Bronchial epithelial cell (primary cell): ENCODE measurements around the gene MAGEA8. TPM values are rescaled to one million over a fixed set of nuclear protein-coding genes. Genes with fewer than 3 reads are reported as not detected.
"Not testable (repeated sequence)": the region's sequence is repeated elsewhere in the genome, so short reads cannot be mapped to it uniquely, and the experiment has no call there.

Experiments used
- DNase-seq: peaks from one replicate; pipeline ENCODE4 v3.0.0-alpha.2; 2010; ENCODE audit warnings: low read depth
- FAIRE-seq: peaks from 2 replicates; lab custom pipeline; 2011; peaks lifted over from hg19 to GRCh38; lab: Jason Lieb, UNC
- H3K27me3 ChIP-seq: 2 replicates; pipeline ENCODE4 v1.5.1; 2011; ENCODE audit warnings: low read length; ENCODE audit not compliant: control insufficient read depth, insufficient read depth
- H3K36me3 ChIP-seq: 2 replicates; pipeline ENCODE4 v1.5.1; 2011; ENCODE audit warnings: low read length; ENCODE audit not compliant: control insufficient read depth, insufficient read depth
- H3K4me3 ChIP-seq: 2 replicates; pipeline ENCODE4 v1.5.1; 2011; ENCODE audit warnings: mild to moderate bottlenecking, low read depth, low read length, control low read depth
- total RNA-seq: library from RNA; depleted of rRNA; stranded (reverse); fragments of >200 nt; gene quantifications from 2 replicates; pipeline ENCODE4 v1.2.1, GENCODE V29; 2014
- TF ChIP-seq, protein P1 (sequence below): IDR thresholded peaks from 2 replicates; pipeline ENCODE4 v1.5.1; 2011; ENCODE audit warnings: mild to moderate bottlenecking, moderate library complexity, low read length, control low read depth, inconsistent platforms; ENCODE audit not compliant: insufficient read depth, severe bottlenecking

MAGEA8 gene, protein sequence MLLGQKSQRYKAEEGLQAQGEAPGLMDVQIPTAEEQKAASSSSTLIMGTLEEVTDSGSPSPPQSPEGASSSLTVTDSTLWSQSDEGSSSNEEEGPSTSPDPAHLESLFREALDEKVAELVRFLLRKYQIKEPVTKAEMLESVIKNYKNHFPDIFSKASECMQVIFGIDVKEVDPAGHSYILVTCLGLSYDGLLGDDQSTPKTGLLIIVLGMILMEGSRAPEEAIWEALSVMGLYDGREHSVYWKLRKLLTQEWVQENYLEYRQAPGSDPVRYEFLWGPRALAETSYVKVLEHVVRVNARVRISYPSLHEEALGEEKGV
- total RNA-seq, result not detected in 2 replicates

DNA sequence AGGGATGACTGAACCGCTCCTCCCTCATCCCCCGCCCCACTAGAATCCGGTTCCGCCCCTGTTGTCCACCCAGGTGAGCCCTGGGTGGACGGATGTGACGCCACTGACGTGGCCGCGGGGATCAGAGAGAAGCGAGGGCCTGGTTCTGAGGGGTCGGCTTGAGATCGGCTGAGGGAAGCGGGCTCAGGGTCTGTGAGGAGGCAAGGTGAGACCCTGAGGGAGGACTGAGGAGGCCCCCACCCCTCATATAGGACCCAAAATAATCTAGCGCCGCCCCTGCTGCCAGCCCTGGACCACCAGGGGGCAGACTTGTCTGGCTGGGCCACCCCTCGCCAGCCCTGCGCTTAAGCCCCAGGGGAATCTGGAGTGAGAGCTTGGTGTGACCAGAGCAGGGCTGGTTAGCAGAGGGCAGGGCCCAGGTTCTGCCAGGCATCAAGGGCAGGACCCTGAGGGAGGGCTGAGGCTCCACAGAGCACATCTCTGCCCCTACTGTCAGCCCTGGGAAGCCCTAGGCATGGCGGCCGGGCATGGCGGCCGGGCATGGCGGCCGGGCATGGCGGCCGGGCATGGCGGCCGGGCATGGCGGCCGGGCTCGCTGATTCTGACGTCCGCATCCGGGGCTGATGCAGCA is at the start of gene MAGEA8:
Gene MAGEA8 (plus strand): TSS at position 103 of the 631 bp plus-strand sequence. CDS start 3,090 bp downstream, outside the sequence.
- Histone ChIP-seq H3K27me3 (no peaks in the 10 kb centered on the region), H3K36me3 (no peaks in the 10 kb centered on the region), H3K4me3 (no peak within 1 kb of the TSS)
- no peak for FAIRE-seq
- TF ChIP-seq, protein P1, sequence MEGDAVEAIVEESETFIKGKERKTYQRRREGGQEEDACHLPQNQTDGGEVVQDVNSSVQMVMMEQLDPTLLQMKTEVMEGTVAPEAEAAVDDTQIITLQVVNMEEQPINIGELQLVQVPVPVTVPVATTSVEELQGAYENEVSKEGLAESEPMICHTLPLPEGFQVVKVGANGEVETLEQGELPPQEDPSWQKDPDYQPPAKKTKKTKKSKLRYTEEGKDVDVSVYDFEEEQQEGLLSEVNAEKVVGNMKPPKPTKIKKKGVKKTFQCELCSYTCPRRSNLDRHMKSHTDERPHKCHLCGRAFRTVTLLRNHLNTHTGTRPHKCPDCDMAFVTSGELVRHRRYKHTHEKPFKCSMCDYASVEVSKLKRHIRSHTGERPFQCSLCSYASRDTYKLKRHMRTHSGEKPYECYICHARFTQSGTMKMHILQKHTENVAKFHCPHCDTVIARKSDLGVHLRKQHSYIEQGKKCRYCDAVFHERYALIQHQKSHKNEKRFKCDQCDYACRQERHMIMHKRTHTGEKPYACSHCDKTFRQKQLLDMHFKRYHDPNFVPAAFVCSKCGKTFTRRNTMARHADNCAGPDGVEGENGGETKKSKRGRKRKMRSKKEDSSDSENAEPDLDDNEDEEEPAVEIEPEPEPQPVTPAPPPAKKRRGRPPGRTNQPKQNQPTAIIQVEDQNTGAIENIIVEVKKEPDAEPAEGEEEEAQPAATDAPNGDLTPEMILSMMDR, result no peak
- DNase-seq, result no peak

DNA sequence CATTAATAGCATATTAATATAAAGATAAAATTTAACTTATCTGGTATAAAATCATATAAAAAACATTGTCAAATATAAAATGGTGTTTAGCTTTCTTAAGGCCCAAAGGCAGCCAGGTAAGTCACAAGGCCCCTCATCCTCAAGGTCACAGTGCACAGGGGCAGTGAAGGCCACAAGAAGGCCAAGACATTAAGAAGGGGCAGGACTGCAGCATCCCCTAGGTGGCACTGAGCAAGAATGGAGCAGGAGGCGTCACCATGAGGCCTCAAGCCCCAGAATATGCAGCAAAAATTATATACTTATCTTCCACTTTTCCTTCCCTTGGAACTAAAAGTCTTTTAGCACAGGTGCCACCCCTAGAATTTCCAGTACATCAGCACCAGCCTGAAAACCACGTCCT is 49.5 kb upstream of the MAGEA8 start:
- no peak for DNase-seq

DNA sequence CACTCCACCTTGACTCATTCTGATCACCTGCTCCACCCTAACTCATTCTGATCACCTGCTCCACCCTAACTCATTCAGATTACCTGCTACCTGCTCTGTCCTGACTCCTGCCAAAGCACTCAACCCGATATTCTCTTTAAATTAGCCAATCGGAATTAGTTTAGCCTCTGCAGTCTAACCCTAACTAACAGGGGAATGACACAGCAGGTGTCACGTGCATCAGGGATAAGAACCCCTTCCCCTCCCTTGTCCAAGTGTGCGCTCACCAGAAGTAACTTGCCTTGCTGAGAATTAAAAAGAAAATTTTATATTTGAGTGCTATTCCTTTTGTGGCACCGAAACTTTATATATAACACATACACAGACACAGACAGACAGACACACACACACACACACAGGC is 44.3 kb upstream of the MAGEA8 start:
- DNase-seq, FAIRE-seq, H3K4me3 ChIP-seq, H3K27me3 ChIP-seq, H3K36me3 ChIP-seq: not testable (repeated sequence)

More for the DNA sequence above, 49.5 kb upstream of the MAGEA8 start:
- H3K36me3 ChIP-seq, result no peaks in the 10 kb centered on the region
- TF ChIP-seq, protein P1, result no peak
- no peak for FAIRE-seq
- H3K27me3 ChIP-seq, result no peaks in the 10 kb centered on the region
- no peak overlapping the region for H3K4me3 ChIP-seq

DNA sequence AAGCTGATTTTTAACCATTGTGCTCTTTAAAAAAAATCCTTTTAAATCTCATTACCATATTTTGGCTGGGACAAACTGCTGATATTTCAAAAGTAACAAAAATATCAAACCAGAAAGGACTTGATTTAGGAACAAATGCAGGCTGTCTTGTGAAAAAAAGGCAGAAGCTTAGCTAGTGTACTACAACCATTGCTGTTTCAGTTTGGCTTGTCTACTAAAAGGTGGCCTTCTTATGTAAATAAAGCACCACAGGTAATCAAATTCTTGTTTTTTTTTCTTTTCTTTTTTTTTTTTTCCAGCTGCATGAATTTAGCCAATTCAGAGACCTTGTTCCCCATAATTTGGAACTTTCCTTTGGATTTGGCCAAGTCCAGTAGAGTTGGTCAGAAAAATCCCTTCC is 43.8 kb upstream of the MAGEA8 start:
- no peak for DNase-seq
- no peaks in the 10 kb centered on the region for H3K27me3 ChIP-seq
- H3K4me3 ChIP-seq, result no peak overlapping the region
- no peak for FAIRE-seq
- TF ChIP-seq, protein P1, result no peak
- no peaks in the 10 kb centered on the region for H3K36me3 ChIP-seq

DNA sequence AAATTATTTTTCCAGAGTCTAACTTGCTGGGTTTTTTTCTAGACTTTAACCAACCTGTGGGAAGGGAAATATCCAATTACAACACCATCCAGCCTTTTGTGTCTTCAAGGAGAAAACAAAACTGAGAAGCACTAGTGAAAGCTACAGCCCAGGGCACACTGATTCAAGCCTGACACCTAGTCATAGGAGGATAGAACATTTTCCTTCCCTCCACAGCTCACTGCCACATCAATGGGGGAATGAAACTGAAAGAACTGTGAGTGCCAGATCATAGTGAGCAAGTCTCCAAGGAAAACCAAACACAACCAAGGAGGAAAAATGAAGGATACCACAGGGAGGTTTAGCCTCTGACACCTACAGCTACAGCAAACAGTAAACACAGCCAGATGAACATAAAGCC is 43.3 kb upstream of the MAGEA8 start:
- H3K36me3 ChIP-seq, result no peaks in the 10 kb centered on the region
- DNase-seq, result no peak
- TF ChIP-seq, protein P1, result no peak
- no peak overlapping the region for H3K4me3 ChIP-seq
- H3K27me3 ChIP-seq, result no peaks in the 10 kb centered on the region
- no peak for FAIRE-seq

DNA sequence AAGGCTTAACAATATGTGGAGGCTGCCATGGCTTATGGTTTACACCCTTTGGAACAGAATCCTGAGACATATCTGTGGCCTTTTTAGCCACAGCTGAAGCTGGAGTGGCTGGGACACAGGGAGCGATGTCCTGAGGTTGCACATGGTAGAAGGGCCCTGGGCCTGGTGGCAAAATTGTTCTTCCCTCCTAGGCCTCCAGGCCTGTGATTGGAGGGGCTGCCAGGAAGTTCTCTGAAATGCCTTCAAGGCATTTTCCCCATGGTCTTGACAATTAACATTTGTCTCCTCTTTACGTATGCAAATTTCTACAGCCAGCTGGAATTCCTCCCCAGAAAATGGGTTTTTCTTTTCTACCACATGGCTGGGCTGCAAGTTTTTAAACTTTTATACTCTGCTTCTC is 39.1 kb upstream of the MAGEA8 start:
- FAIRE-seq (no peak), DNase-seq (no peak)
- Histone ChIP-seq H3K27me3 (no peaks in the 10 kb centered on the region), H3K36me3 (no peaks in the 10 kb centered on the region), H3K4me3 (no peak overlapping the region)
- TF ChIP-seq, protein P1, result no peak
